GM19193 (cell line): ENCODE measurements around the gene TP73.

ENCODE experiments used
- POLR2A ChIP-seq: IDR thresholded peaks from 4 replicates; pipeline ENCODE4 v1.6.1; 2011; ENCODE audit not compliant: insufficient read depth, insufficient read length; ENCODE audit errors: extremely low read depth

TP73 gene

DNA sequence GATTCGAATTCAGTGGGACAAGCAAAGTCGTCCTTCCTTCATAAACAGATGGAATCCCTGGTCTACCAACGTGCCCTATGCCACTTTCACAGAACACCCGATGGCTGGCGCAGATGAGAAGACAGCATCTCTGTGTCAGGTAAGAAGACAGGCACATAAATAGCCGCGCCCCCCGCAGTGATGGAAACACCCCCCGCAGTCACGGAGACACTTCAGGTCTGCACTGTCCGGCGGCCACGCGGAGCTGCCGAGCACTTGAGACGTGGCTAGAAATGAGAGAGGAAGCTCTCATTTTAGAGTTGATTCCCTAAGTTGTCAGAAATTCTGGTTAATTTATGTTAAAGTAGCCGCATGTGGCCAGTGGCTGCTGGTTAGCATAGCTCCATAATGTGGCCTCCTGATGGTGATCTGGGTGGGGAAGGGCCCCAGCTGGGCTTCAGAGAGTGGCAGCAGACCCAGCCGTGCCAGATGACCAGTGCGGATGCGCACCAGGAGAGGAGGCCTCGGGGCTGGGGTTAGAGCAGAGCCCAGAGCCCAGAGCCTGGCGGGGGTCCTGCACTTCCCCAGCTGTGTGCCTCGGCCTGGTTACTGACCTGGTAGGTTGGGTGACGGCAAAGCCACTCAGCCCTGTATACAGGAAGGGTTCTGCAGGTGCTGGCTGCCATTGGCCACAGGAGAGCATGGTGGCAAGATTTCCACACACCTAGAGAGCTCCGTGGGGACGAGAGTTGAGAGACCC lies 24.6 kb upstream of the TP73 start:
- TF ChIP-seq POLR2A, result no peak

DNA sequence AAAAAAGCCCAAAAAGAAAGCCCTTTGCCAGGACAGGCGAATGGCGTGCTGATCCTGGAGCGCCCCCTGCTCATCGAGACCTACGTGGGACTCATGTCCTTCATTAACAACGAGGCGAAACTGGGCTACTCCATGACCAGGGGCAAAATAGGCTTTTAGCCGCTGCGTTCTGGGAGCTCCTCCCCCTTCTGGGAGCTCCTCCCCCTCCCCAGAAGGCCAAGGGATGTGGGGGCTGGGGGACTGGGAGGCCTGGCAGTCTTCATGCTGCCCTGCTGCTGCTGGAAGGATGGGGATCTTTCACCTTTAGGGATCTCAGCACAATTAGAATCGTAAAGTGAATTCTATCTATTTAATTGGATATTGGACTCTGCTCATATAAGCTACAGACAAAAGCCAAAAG lies 23.9 kb upstream of the TP73 start:
- no peak for TF ChIP-seq POLR2A

DNA sequence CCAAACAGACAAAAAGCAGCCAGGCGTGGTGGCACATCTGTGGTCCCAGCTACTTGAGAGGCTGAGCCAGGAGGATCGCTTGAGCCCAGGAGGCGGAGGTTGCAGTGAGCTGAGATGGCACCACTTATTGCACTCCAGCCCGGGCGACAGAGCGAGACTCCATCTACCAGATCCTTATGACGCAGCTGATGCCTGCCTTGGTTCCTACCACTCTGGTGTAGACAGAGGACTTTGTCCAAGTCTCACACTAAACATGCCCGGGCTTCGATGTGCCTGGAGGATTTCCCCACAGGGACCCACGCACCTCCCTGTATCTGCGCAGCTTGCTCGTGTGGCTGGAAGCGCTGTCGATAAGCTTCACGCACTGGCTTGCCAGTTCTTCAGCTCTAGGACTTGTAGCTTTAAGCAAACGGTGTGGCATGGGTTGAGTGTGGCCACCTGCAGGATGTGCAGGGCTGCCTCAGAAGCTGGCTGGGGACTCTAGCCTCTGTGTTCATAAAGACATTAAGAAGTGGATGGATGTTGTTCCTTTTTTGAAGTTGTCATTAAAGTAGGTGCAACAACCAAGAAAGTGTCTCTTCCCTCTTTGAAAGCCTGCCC lies 22.7 kb upstream of the TP73 start:
- no peak for TF ChIP-seq POLR2A

DNA sequence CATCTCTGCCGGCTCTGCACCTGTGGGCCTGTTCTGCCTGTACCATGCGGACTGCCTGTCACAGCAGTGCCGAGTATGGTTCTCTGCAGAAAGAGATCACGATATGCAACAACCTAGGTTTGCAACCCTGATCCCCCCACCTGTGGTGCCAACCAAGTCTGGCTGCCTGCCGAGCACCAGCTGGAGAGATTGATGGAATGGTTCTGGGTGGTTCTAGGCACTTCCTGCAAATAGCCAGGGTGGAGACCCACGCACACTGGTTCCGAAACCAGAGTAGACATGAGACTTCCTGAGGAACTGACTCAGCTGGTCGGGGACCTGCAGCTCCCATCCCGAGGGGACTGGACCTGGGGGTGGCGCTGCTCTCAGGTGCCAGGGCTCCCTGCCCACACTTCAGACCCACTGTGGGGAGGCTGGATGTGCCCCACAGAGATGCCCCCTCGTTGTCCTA lies 22.1 kb upstream of the TP73 start:
- peak; percentile 14 for TF ChIP-seq POLR2A

DNA sequence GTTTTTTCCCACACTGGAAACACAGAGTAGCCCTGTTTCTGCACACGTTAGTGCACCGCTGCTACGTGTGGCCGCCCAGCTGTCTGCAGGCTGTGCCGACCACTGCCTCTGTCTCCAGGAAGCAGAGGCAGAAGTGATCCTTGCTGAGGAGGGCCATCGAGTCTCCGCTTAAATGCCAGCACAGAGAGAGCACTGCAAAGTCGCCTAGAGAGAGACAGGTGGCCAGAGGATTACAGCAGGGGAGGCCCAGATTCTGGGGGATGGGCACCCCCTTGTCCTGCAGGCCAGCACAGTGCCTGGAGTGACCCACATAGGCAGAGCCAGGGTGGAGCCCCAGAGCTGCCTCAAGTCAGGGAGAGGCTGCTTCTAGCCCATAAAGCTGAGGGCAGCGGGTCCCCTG lies 21.4 kb upstream of the TP73 start:
- no peak for TF ChIP-seq POLR2A

DNA sequence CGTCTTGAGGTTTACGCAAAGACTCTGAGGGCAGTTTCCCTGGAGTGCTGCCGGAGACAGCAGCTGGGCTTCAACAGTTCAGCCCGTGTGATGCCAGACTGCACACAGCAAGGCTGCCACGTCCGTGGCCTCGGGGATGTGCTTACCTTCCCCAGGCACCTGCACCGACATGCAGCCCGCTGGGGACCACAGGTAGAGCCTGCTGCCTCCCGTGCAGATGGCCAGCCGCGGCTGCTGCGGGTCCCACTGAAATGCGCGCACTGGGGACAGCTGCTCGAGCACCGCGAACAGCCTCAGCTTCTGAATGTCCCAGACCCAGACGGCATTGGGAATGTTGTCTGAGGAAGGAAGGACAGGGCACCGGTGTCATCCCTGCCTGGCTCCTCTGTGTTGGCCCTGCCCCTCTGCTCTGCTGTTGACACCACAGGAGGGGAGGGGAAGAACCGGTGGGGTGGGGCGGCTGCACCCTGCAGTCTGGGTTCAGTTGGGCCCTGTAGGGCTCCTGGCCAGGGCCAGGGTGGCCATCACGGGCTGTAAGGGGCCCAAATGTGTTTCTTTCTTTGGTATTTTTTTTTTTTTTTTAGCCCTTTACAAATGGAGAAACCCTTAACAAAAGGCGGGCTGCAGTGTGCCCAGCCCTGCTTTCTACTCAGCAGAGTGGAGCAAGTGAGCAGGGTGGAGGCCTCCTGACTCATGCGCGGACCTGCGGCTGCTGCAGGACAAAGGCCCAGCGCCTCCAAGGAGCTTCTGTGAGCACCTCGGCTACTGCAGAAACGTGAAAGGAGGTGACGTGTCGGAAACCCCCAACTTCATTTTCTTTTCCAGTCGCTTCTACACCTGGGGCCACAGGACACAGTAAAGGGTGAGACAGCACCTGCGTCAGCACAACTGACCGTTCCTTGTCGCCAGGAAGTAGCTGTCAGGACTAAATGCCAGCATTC lies 20.7 kb upstream of the TP73 start:
- TF ChIP-seq POLR2A, result no peak

DNA sequence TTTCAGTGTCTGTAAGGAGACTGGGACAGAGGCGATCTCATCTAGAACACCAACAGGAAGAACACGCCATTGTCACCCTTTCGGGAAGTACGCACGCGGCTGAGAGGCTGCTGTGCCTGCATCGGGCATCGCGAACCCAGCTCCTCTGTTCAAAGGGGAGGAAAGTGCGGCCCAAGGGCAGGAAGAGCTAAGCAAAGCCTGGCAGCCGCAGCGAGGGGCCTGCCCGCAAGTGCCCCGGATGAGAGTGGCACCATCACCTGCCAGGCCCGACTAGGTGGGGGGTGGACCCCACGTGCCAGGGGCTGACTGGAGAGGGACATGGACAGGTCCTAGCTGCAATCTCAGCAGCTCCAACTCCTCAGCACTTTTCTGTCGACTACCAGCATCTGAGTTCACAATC lies 20.0 kb upstream of the TP73 start:
- TF ChIP-seq POLR2A, result no peak

DNA sequence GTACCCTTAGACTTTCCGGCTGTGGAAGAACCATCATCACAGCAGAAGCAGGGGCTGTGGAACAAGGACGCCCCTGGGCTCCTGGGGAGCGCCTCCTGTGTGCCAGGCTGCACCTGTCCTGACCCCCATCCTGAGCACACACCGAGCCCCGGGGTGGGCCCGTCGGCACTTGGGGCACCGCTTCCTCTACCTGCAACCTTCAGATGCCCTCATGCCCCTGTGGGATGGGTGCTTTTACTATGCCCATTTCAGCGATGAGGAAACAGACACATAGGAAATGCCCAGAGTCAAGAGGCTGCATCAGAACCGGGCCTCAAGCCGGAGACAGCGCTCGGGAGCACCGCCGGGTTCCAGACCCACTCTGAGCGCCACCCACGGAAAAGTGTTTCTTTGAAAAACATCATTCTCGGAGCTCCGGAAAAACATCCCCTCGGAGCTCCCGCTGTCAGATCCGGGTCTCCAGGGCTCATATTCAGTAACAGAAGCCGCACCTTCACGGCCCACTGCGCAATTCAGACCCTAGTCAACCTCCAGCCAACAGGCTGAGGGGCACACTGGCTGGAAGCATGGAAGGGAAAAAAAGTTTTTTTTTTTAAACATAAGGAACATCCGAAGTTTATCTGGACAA lies 19.5 kb upstream of the TP73 start:
- no peak for TF ChIP-seq POLR2A

DNA sequence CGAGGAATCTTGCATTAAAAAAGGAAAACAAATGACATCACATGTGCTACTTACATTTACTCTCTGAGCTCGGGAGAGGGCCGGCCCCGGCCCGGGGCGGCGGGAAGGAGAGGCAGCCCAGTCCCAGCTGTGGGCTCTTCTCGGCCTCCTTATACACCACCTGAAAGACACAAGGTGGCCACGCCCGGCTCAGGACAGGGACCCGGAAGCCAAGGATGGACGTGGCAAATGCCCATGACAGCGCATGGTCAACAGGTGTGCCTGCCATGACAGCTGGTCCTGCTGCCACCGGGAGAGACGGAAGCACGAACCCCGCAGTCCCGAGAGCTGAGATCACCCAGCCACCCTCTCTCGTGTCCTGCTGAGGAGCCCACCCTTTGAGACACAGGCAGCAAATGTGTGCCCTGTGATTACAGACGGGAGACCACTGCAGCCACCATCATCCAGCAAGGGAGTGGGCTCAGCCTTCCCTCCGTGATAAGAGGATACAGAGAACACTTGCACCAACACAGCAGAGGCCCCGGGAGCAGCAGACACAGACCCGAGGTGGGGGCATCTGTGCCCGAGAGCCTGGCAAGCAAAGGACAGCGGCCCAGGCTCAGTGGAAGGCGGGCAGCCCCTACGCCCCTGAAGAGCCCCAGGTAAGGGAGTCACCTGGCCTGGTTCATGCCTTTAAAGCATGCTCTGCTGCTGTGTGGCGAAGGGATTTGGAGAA lies 18.8 kb upstream of the TP73 start:
- TF ChIP-seq POLR2A, result no peak

DNA sequence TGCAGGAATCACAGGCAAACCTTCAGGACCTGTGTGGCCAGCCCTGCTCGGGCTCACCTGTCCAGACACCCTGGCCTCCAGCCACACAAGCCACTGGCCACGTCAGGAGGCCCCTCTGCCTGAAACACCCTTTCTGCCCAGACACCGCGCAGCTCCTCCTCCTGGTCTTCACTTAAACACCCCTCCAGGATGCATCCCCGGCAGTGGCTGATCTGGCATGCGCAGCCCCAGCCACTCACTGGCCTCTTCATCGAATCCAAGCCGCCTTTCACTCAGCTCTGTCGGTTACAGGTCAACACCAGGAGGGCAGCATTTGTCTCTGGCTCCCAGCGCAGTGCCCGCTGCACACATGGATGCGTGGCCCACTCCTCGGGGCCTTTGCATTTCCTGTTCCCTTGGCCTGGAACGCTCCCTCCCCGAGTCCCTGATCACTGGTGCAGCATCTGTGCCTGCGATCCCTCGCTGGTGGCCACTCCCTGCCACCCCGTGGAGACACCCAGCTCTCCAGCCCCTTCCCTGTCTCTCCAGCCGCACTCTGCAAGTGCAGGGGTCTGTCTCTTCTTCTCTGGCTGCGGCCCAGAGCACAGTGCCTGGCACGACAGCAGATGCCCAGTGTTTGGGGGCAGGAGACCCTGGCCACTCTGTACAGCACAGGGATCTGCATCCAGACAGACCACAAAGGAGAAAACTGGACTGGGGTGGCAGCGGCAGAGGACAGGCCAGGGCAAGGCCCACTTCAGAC lies 18.1 kb upstream of the TP73 start:
- no peak for TF ChIP-seq POLR2A

DNA sequence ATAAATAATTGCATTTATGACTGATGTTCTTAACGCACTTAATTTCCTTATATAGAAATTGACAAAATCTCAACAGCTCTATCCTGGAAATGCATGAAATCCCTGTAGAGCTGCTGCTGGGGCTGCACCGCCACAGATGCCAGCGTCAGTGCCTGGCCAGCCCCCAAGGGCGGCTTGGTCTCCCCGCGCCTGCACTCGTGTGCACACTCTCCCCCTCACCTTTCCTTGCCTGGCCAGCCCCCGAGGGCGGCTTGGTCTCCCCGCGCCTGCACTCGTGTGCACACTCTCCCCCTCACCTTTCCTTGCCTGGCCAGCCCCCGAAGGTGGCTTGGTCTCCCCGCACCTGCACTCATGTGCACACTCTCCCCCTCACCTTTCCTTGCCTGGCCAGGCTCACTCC lies 16.2 kb upstream of the TP73 start:
- no peak for TF ChIP-seq POLR2A

DNA sequence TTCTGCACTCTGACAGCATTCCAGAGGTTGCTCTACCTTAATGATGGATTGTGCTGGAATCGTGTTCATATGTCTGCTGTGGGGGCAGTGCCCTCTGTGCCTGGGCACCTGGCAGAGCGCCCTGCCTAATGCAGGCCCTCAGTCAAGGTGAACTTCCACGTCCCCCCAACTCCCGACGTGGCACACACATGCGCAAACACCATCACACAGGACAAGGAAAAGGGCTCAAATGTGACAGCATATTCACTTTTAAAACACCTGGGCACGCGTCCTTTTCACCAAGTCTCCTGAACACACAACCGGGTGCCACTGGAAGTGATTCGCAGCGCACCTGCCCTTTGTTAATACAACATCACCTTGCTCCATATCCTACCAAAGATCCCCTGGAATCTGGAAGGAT lies 15.8 kb upstream of the TP73 start:
- TF ChIP-seq POLR2A, result no peak

DNA sequence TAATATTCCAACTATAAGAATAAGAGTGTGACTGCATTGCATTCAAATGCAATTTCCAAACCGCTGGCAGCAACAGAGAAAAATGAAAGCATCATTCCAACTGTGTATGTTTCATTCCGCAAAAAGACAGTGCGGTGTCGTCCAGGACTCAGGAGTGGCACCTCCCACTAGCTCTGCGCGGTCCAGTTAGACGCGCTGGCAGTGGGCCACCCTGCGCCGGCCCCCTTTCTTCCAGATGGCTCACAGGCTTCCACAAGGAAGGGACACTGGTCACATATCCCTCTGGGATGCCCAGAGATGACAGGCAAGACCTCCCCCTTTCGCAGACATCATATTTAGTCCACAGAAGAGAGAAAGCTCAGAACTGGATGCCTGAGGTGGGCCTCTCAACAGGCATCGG lies 14.3 kb upstream of the TP73 start:
- no peak for TF ChIP-seq POLR2A

DNA sequence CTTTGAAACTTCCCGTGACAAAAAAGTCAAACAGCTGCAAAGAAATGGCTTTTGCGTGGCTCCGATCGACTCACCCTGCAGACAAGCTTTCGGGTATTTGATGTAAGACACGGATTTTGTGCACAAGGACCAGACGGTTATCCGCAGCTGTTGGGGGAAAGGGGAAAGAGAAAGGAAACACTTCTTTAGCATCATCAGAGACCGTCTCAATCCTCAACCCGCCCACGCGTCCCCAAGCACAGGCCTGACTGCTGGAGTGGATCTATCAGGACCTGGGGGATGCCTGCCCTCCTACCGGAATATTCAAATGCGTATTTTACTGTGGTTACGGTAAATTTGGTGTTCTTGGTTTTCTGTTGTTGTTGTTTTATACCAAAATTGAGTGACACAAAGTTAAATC lies 13.6 kb upstream of the TP73 start:
- no peak for TF ChIP-seq POLR2A

DNA sequence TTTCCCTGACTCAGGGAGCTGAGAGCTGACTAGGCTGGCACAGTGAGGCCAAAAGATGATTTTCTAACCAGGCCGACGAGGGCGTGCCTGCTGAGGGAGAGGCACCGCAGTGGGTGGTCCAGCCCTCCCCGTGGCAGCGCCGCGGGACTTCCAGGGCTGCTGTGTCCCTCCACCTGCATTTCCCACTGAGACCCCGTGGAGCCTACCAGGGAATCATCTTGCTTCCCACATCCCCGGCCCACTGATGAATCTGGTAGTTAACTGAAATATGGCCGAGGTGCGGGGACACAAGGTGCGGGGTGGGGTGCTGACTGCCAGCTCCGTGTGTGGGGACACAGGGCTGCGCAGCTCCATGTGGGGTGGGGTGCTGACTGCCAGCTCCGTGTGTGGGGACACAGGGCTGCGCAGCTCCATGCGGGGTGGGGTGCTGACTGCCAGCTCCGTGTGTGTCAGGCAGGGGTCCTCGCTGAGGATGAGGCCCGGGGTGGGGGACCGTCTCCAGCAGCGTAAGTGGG lies 12.9 kb upstream of the TP73 start:
- TF ChIP-seq POLR2A, result no peak
